ENCODE data around the gene RAPH1.

RAPH1 gene

GRCh38 chr2:203484266-203485112 is 50.6 kb downstream of the RAPH1 start:
- peak; percentile 64 to 66 for DNase-seq

- no peak for DNase-seq
Observed at GRCh38 chr2:203480623-203481022, 54.5 kb downstream of the RAPH1 start.

GRCh38 chr2:203476881-203477280 is 58.2 kb downstream of the RAPH1 start:
- no peak for DNase-seq

- no peak for DNase-seq
Observed at GRCh38 chr2:203471323-203471722, 63.8 kb downstream of the RAPH1 start.

- DNase-seq = no peak
Observed at GRCh38 chr2:203470371-203470770, 64.7 kb downstream of the RAPH1 start.

DNA sequence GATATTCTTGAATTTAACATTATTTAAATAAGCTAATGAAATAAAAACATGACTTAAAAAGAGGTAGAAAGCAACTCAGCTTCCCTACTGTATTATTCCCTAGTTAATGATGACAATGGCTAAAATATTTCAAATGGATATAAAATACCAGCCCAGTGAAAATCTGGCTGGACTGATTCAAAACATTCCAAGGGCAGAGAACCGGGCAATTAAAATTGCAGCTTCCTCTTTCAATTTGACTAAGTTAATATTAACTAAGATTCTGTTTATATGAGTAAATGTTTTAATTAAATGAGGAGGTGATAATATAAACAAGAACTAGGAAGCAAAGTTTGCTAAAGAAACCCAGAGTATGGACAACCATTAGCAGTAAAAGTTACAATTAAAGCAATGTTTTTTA is 65.6 kb downstream of the RAPH1 start:
- DNase-seq = no peak

GRCh38 chr2:203463266-203463678 is 71.8 kb downstream of the RAPH1 start:
- DNase-seq = no peak

DNA sequence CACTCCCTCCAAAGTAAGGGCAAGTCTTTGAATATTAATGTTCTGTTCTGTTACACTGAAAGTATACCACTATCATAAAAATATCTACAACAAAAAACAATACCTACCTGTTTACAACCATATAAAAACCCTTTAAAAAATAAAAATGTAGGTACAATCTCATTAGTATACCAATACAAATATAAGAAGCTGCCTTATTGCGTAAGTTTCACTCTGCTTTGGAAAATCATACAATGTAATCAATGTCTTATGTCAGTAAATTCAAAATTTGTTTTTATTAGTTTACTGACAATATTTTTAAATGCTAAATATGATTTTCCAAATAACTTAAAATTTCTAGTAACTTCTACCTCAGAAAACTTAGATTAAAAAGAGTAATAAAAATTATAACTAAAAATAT is 72.8 kb downstream of the RAPH1 start:
- DNase-seq = no peak

DNA sequence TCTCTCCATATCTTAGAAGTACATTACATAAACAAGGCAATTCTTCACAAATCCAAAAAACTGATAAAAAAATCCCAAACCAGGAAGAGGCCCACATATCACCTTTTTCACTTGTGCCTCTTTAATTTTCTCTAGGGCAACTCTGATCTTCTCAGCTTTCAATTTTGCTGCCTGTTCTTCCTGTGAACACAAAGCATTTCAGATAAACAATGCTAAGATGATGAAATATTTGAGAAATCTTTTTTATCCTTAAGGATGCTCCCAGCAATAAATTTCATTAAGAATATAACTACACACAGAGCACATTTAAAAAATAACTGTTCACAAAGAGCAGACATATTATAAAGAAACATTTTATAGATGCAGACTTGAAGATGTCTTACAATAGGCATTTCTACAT is 73.4 kb downstream of the RAPH1 start:
- no peak for DNase-seq

DNA sequence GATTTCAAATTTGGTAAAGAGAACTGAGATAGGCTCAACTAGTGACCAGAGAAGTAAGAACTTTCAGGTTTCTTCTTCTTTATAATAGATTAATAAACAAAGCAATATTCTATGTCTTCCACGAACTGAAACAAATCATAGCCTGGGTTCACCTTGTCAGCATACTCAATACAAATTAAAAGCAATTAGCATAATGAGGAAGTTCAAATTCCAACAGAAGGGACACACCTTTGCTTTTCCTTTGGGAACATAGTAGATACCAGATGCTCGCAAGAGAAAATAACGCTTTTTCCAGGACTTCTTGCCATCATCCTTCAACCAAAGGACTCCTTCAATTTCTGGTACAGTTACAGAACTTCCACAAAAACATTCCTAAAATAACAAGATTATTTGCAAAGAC is 79.9 kb downstream of the RAPH1 start:
- DNase-seq = no peak

DNA sequence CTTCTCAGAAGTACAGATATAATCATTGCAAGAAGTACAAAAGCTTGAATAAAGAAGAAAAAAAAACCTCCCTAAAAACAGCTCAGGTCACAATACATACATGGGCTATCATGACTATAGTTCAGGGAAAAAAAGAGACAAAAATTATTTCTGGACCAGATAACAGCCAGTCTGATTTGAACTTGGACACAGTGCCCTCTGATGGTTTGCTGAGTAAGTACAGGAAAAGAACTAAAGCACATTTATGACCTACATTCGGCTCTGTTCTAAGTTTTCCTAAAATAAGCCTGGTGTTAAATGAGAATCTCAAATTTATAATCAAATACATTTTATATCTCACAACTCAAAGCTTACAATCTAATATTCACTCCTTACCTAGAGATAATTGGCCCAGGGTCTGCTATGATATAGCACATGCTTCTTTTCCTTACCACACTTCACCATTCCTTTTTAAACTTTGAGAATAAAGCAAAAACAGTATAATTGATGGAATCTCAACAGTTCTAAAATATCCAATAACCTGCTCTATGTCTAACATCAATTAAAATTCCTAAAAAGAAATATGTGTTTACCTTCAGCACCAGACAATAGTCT is 81.1 kb downstream of the RAPH1 start:
- DNase-seq = peak; percentile 10 to 54

GRCh38 chr2:203451689-203452088 is 83.4 kb downstream of the RAPH1 start:
- DNase-seq = no peak

- no peak for DNase-seq
Observed at GRCh38 chr2:203451011-203451410, 84.1 kb downstream of the RAPH1 start.

- DNase-seq = no peak
Observed at GRCh38 chr2:203450561-203450960, 84.5 kb downstream of the RAPH1 start.

GRCh38 chr2:203446780-203447179 is 88.3 kb downstream of the RAPH1 start:
- DNase-seq = no peak

- no peak for DNase-seq
Observed at GRCh38 chr2:203446071-203446481, 89.0 kb downstream of the RAPH1 start.

- DNase-seq = no peak
Observed at GRCh38 chr2:203444738-203445137, 90.4 kb downstream of the RAPH1 start.

DNA sequence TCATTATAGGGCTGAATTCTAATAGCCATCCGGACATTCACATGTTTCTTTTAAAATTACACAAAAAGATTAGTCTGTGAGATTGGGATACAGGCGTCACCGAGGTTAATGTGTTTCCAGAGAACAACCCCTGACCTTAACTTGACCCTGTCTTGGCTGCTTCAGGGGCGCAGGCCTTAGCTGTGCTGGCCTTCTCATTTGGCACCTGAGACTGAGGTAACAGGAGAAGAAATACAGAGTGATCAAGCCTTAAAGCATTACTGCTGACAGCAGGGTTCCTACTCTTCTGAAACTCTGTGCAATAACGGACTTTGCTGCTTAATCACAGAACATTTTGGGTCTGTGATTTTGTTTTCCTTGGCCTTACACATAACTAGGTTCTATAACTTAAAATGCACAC is 92.6 kb downstream of the RAPH1 start:
- no peak for DNase-seq

DNA sequence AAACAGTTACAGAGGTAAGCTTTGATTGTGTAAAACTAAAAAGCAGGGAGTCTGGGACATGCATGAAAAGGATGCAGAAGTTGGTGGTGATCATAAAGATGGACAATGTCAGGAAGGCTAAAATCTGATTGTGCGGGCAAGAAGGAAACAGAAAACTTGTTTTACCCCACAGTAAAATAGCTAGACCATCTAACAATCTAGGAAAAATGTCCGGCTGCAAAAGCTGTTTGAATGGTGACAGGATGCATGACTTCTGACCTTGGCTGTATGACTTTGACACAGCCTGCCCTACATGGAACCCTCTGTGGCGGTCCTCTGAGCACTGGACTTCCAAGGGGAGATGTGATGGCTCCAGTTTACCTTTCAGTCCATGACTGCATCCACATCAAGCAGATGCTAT is 93.6 kb downstream of the RAPH1 start:
- no peak for DNase-seq

GRCh38 chr2:203440671-203441070 is 94.4 kb downstream of the RAPH1 start:
- no peak for DNase-seq

- DNase-seq = no peak
Observed at GRCh38 chr2:203438528-203438927, 96.6 kb downstream of the RAPH1 start.

DNA sequence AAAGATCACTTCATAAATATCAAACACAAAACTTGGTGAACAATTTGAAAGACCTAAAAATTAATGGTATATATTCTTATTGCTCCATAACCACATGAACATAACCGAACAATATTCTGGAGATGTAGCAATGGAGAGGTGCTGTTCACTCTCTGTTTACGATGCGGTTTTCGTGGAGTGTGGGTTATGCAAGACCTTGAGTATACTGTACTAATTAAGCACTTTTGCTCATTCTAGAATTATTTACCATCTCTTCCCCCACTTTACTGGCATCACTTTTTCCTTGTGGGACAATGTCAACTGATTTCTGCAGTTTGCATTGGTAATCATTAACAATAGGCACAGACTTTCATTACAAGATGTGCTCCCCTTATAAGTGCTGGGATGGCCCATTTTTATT is 97.6 kb downstream of the RAPH1 start:
- no peak for DNase-seq

- DNase-seq = no peak
Observed at GRCh38 chr2:203436496-203436895, 98.6 kb downstream of the RAPH1 start.

- no peak for DNase-seq
Observed at GRCh38 chr2:203432811-203433210, 102.3 kb downstream of the RAPH1 start.
